HG02840 (cell line): ENCODE measurements around the gene MXI1.
A peak's percentile ranks its signal among the peaks of the same experiment; 100 is the strongest.
"Not testable (repeated sequence)": the region's sequence is repeated elsewhere in the genome, so short reads cannot be mapped to it uniquely, and the experiment has no call there.

Experiments used
- ATAC-seq: cut with Tn5 transposase; IDR thresholded peaks from one replicate; pipeline ENCODE4 v1.9.1; 2021; ENCODE audit warnings: mild to moderate bottlenecking, moderate library complexity, moderate number of reproducible peaks; ENCODE audit not compliant: unreplicated experiment, low FRiP score

MXI1 gene

GRCh38 chr10:110179220-110179619 is 28.2 kb upstream of the MXI1 start:
- no peak for ATAC-seq

DNA sequence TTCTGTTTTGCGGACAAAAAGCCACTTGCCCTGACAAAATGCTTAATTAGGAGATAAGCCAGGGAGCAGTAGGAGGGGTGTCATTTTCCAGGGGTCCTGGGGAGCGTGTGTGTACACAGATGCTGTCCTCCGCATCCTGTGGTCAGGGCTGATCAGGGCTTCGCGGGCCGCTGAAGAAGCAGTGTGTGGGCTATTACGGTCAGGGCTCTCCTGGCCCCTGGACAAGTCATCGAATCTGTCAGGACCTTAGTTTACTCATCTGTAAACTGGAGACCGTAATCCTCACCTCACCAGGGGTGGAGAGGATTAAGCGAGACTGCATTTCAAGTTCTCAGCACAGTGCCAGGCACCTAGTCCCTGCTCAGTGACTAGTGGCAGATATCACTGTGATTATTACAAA is 26.0 kb upstream of the MXI1 start:
- no peak for ATAC-seq

- no peak for ATAC-seq
Observed at GRCh38 chr10:110181911-110182310, 25.5 kb upstream of the MXI1 start.

- no peak for ATAC-seq
Observed at GRCh38 chr10:110184398-110184797, 23.0 kb upstream of the MXI1 start.

DNA sequence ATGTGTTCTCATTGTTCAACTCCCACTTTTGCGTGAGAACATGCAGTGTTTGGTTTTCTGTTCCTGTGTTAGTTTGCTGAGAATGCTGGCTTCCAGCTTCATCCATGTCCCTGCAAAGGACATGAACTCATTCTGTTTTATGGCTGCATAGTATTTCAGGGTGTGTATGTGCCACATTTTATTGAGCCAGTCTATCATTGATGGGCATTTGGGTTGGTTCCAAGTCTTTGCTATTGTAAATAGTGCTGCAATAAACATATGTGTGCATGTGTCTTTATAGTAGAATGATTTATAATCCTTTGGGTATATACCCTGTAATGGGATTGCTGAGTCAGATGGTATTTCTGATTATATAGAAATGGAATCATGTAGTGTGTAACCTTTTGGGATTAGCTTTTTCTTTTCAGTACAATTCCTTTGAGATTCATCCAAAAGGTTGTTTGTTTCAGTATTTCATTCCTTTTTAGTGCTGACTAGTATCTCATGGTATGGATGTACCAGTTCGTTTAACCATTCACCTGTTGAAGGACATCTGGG is 21.7 kb upstream of the MXI1 start:
- ATAC-seq: not testable (repeated sequence)

DNA sequence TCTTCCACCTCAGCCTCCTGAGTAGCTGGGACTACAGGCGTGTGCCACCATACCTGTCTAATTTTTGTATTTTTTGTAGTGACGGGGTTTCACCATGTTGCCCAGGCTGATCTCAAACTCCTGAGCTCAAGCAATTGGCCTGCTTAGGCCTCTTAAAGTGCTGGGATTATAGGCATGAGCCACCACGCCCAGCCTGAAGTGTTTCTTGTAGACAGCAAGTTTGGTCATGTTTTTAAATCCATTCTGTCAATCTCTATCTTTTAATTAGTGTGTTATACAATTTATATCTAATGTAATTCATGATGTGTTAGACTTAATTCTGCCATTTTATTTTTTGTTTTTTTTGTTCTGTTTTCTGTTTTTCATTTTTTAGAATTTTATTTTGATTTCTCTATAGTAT is 17.2 kb upstream of the MXI1 start:
- no peak for ATAC-seq

DNA sequence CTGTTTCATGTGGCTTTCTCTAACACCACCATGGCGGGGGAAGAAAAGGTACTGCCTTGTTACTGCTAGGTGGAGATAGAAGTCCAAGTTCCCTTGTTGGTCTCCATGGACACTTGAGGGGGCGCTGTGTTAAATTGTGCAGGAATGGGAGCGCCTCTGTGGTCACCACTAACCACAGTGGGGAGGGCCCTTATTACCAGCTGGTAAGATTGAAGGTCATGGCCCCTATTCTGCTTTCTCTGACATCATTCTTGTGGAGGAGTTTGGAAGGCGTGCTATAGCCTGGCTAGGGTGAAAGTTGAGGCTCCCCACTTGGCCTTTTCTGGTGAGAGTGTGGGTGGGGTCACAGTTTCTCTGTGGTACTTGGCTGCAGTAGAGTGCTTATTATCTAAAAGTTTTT is 14.9 kb upstream of the MXI1 start:
- ATAC-seq: no peak

DNA sequence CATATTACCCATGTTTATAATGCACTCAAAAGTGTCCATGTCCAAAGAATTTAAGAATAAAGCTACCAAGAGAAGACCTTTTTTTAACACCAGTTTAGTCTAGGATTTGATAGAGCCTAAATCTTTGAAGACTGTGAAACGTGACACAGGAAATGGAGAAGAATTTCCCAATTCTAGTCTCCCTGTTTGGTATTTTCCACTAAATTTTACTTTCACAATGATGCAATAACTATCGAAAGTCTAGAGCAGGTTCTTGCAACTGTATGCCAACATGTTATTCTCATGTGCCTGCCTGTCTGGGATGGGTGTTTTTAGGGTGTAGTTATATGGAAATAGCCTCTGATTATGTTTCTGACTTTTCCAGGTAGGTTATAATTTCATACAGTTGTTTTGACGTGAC is 6.9 kb upstream of the MXI1 start:
- no peak for ATAC-seq

DNA sequence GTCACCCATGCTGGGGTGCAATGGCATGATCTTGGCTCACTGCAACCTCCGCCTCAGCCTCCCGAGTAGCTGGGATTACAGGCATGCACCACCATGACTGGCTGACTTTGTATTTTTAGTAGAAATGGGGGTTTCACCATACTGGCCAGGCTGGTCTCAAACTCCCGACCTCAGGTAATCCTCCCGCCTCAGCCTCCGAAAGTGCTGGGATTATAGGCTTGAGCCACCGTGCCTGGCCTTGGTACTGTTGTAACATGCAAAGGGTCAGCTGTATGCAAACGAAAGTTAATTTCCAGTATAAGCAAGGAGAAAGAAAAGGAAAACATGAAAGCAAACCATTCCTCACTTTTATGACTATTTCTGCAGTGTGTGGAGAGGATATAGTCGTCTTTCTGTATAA is 6.4 kb upstream of the MXI1 start:
- ATAC-seq: not testable (repeated sequence)

DNA sequence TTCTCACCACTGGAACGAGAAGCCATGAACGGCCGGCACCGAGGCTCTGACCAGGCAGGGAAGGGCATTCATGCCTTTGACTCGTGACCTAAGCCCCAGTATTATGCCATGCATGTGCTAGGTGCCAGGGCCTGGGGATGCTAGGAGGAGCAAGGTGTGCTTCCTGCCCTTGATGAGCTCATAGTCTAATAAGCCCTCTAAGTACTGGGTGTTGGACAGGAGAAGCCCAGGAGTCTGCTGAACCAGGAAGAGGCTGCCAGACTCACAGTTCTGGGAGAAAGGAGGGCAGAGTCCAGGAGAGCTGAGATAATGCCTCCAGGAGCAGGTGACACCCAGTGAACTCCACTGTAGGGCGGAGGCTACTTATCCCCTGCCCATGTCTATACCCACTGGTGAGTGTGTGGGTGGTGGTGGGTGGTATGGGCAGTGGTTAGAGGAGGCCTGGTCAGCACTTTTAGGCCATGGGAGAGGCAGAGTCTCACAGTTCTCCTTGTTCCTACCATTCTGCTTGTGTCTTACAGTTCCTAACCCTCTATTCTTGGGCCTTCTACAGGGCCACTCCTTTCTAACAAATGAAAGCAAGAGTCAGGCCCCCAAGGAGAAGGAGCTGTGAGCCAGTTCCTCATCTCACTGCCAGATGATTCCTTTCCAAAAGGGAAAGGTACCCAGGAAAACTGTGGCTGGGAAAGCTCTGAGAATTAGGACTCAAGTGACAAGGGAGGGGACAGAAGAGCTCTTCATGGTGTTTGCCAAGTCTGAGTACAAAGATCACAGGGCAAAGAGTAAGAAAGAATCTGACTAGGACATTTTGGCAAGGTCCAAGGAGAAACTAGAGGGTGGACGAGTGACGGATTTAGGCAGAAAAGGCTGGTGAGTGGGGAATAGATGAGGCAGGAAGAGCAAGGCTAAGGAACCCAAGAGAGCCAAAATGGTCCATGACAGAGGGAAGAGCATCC is 3.6 kb upstream of the MXI1 start:
- no peak for ATAC-seq

DNA sequence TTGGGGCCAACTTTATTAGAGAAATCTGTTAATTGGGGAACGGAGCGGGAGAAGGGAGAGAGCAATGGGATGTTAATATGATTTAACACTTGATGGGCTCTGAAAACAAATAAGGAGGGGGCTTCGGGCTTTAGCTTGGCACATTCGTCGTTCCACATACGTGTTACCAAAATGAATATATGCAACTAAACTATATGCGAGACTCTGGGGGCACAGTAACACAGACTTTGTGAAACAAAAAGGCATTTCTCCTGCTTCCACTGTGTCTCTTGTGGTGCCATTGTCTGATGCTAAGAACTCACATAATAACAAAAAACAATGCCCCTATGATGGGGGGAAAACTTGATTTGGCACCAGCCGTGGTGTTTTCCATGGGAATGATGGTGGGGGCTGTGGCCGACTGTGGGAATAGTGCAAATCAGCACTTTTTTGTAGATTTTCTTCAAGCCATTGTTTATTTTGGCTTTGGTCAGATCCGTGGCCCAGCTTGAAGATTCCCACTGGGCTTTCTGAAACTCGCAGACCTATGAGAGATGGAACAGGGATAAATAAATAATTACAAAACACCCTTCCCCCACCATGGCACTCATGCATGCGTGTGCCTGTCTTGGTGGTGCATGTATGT is 2.2 kb upstream of the MXI1 start:
- no peak for ATAC-seq

- ATAC-seq: no peak
Observed at GRCh38 chr10:110207805-110208613, 604 bp downstream of the MXI1 start.

DNA sequence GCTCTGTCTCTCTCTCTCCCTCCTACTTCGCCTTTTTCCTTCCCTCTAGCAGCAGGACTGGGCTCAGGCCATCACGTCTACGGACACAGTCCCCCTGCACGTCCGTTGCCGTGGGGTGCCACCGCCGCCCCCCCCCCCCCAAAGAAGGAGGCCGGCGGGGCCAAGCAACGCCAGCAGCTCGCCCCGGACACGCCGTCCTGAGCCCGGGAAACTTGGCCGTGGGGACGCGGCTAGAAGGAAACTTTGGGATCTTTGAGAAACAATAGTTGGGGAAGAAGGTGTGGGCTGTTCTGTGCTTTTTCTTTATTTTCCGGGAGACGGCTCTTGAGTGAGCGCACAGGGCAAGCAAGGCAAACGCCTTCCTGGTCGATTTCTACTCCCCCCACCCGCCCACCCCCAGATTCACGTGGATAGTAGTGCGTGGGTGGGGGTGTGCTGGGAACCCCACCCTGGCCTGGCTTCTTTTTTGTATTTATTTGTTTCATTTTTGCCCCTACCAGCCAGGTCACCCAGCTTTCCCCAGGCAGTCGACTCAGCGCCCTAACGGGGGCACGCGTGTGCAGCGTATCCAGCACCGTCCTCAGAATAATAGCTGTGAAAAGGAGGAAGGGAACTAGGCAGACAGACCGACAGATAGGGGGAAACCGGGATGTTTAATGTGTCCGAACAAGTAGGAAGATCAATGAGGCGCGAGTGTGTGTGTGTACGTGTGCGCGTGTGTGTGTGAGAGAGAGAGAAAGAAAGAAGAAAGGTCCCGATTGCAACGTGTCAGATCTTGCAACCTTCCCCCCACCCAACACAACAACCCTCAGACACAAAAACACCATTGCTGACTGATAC is 1.4 kb downstream of the MXI1 start:
- ATAC-seq: no peak

DNA sequence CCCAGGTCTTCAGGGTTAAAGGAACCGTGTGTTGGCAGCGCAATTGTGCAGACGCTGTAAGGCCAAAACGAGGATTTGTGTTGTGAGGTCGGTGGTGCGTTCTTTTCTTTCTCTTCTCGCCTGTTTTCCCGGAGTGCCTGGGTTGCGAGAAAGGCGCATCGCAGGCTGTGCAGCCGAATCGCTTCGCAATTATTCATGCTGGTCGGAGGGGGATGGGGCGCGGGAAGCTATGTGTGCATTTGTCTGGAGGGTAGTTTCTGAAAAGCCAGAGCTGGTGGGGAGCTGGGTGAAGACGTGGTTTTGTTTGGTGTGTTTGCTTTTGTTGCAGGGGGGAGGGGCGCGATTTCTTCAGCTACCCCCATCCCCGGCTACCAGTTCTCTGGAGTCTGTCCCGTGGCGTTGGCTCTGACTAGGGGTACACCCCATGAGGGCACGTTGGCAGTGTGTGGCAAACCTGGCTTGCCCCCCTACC is 2.1 kb downstream of the MXI1 start:
- no peak for ATAC-seq

GRCh38 chr10:110209926-110210673 is 2.7 kb downstream of the MXI1 start:
- ATAC-seq: no peak

DNA sequence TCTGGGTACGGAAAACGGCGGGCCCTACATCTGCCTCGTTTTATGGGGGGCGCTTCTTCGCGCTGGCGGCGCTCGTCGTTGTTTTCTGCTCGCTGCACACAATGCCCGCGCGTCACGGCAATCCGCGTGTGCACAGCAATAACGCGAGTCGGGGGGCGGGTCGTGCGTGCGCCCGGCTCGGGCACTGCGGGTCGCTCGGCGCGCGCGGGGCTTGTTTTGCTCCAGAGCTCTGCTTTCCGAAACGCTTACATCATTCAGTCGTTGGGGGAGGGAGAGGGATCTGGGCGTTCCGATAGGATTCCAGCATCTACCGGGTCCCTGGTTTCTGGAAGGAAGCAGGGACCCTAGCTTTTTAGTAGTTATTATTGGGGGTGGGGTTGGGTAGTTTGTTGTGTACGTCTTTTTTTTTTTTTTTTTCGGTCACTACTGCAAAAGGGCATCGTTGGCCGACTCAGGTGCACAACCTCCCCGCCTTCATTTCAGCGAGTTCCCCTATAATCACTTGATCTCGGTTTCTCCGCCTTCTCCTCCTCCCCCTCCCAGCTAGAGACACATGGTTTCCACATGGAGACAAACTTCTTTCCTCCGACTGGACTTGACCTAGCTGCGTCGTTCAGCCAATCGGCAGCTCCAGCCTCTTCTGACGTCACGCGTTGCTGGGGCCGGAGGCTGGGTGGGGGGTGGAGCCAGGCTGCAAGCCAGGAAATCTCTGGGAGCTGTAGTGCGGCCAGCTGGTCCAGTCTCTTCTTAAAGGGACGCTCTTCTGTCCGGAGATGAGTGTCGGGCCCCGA is 3.5 kb downstream of the MXI1 start:
- ATAC-seq: peak; percentile 69

DNA sequence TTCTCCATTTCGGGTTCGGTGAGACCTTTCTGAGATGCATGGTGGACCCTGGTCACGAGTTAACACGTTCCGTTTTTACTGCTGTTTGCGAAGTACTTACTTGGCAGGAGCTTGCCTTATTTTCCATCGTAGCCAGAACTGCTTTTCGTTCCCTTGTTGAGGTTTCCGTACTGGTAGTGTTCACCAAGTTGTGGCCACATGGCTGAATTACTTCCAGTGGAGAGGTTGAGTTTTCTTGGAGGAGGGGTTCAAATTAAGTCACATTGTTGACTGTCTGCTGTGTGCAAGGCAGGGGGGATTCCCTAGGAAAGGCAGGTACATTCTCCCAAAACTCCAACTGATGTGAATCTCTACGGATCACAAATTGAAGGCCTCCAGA is 4.0 kb downstream of the MXI1 start:
- no peak for ATAC-seq
